Fibroblast of peridontal ligament (primary cell): ENCODE results near the gene UQCRFS1.
"Not testable (repeated sequence)": the region's sequence is repeated elsewhere in the genome, so short reads cannot be mapped to it uniquely, and the experiment has no call there.

Experiments
- DNase-seq: peaks from one replicate; pipeline ENCODE4 v3.0.0-alpha.2; 2010; ENCODE audit errors: extremely low read depth

Gene UQCRFS1

GRCh38 chr19:29212648-29213573, at the start of gene UQCRFS1:
UQCRFS1 (minus strand) TSS chr19:29213151; CDS start chr19:29213118, 33 bp downstream.
- peak; percentile 86 for DNase-seq

- DNase-seq = no peak
Measured at GRCh38 chr19:29262085-29262484, 49.1 kb upstream of the UQCRFS1 start.

GRCh38 chr19:29260477-29261317, 47.7 kb upstream of the UQCRFS1 start:
- DNase-seq = no peak

- no peak for DNase-seq
Measured at GRCh38 chr19:29259867-29260281, 46.9 kb upstream of the UQCRFS1 start.

- no peak for DNase-seq
Measured at GRCh38 chr19:29259153-29259552, 46.2 kb upstream of the UQCRFS1 start.

- no peak for DNase-seq
Measured at GRCh38 chr19:29256516-29256915, 43.6 kb upstream of the UQCRFS1 start.

GRCh38 chr19:29255912-29256311, 43.0 kb upstream of the UQCRFS1 start:
- no peak for DNase-seq

GRCh38 chr19:29255006-29255405, 42.1 kb upstream of the UQCRFS1 start:
- no peak for DNase-seq

GRCh38 chr19:29249798-29250197, 36.8 kb upstream of the UQCRFS1 start:
- DNase-seq = not testable (repeated sequence)

- no peak for DNase-seq
Measured at GRCh38 chr19:29248332-29248844, 35.4 kb upstream of the UQCRFS1 start.

- no peak for DNase-seq
Measured at GRCh38 chr19:29247872-29248271, 34.9 kb upstream of the UQCRFS1 start.

- DNase-seq = no peak
Measured at GRCh38 chr19:29247471-29247870, 34.5 kb upstream of the UQCRFS1 start.

- no peak for DNase-seq
Measured at GRCh38 chr19:29247051-29247450, 34.1 kb upstream of the UQCRFS1 start.

- no peak for DNase-seq
Measured at GRCh38 chr19:29245215-29245614, 32.3 kb upstream of the UQCRFS1 start.

GRCh38 chr19:29241324-29241723, 28.4 kb upstream of the UQCRFS1 start:
- DNase-seq = no peak

- DNase-seq = no peak
Measured at GRCh38 chr19:29239213-29239776, 26.3 kb upstream of the UQCRFS1 start.

GRCh38 chr19:29233591-29233990, 20.6 kb upstream of the UQCRFS1 start:
- DNase-seq = no peak

- DNase-seq = no peak
Measured at GRCh38 chr19:29232315-29232852, 19.4 kb upstream of the UQCRFS1 start.

- not testable (repeated sequence) for DNase-seq
Measured at GRCh38 chr19:29231306-29231705, 18.4 kb upstream of the UQCRFS1 start.

- DNase-seq = no peak
Measured at GRCh38 chr19:29217616-29218015, 4.7 kb upstream of the UQCRFS1 start.

- no peak for DNase-seq
Measured at GRCh38 chr19:29216021-29216420, 3.1 kb upstream of the UQCRFS1 start.
